HG02973 (cell line): Measurements from ENCODE around the gene DEDD2.

Experiments used
- ATAC-seq: cut with Tn5 transposase; IDR thresholded peaks from one replicate; pipeline ENCODE4 v1.9.1; 2021; ENCODE audit warnings: moderate library complexity; ENCODE audit not compliant: unreplicated experiment

The DEDD2 gene

DNA sequence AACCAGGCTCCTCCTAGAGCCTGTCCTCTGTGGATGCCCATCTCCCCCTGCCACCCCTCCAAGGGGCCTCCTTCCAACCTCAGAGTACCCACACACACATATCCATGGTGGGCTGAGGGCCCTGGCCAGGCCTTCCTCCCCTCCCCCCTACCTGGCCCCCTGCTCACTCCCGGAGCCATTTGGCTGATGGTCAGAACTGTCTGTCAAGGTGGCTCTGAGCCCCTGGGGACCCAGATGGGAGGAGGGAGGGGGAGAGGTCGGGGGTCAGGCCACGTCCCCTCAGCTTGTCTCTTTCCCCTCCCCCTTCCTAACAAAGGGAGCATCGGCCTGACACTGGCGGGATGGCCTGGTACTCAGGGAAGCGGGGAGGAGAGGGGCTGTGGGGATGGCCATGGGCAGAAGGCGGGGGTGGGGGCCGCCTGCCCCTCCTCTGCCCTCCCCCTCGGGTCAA, 66.5 kb downstream of the DEDD2 start:
- no peak for ATAC-seq

DNA sequence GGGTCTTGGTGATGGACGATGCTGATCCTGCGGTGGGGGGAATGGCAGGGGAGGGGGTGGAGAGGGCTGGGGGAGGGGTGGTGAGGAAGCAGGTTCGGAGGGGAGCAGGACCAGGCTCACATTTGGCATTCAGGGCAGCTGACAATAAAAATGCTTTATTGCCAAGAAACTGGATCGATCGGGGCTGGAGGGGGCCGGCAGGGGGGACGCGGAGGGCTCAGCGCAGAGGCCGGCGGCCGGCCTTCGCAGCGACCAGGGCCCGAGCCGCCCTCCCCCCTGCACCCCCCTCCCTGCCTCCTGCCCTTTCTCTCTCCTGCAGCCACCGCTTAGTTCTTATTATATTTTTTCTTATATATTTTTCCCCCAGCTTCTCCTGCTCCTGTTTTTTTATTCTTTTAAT, 67.1 kb downstream of the DEDD2 start:
- no peak for ATAC-seq

DNA sequence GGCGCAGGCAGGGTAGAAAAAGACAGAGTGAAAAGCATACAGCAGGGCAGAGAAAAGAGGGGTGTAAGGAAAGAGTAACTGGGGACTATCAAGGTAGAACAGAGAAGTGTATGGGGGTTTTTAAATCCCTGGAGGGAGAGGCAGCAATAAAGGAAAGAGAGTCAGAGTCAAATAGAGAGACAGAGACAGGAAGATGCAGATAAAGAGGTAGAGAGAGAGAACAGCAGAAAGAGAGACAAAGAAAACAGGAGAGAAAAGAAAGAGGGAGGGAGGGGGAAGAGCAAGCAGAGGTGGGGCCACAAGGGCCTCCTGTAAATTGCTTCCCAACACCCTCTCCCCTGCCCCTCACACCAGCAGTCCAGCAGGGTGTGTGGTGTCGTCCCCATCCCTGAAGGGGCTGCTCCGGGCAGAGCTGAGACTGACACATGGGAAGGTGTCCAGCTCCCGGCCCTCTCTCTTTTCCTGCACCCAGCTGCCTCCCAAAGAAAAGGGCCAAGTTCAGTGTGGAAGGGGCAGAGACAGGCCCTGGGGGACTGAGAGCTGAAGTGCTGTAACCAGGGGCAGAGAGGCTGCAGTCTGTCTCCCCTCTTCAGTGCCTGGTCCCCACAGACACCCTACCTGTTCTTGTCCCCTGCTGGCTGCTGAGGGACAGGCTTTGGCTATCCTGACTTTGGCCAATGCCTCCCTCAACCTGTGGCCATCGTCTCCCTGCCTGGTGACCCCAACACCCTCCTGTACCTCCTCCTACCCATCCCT, 67.9 kb downstream of the DEDD2 start:
- ATAC-seq = no peak
